Measurements from ENCODE around the gene MTA2.
A peak's percentile ranks its signal among the peaks of the same experiment; 100 is the strongest.

MTA2 gene

DNA sequence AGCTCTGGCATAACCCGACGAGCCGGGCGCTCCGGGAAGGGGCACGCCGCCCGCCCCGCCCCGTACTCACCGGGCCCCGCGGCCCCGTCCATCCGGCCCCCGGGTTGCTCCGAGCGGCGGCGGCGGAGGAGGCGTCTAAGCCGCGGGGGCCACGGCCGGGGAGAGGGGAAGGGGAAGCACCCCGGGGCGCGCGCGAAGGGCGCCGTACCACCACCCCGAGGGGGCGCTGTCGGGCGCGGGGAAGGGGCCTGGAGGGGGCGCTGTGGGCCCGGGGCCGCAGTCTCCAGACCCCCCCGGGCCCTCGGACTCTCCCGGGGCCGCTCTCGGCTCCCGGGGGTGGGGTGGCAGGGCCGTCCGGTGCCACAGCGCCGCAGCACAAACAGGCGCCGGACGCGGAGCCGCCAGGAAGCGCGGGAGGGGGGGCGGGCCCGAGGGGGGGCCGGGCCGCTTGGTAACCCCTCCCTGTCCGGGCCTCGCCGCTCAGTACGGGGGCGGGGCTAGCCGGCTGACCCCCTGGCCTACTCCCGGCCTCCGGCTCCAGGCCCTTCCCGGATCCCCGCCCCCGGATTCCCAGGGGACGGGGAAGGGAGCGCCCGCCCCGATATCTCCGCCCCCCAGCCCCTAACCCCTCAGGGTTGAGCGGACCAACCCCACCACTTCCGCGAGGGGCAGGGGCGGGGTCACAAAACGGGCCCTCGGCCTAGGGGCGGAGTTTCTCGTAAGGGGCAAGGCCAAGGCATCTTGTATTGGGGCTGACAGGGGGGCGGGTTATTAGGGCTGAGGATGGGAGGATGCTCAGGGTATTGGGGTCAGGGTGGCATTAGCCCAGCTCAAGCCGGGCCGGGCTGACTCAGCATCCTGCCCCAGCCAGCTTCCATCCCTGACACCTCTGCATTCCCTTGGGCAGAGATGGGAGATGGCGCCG lies 11.0 kb upstream of the MTA2 start, which contains the start of the genes EML3 and ROM1:
Gene EML3 (minus strand): TSS at position 410 of the 925 bp plus-strand sequence. CDS start 318 bp downstream, at position 92.
Gene ROM1 (plus strand): TSS at position 892 of the 925 bp plus-strand sequence. CDS start 25 bp downstream, at position 917.
- DNase-seq (ENCODE audit: low spot score) = peak; percentile 81

DNA sequence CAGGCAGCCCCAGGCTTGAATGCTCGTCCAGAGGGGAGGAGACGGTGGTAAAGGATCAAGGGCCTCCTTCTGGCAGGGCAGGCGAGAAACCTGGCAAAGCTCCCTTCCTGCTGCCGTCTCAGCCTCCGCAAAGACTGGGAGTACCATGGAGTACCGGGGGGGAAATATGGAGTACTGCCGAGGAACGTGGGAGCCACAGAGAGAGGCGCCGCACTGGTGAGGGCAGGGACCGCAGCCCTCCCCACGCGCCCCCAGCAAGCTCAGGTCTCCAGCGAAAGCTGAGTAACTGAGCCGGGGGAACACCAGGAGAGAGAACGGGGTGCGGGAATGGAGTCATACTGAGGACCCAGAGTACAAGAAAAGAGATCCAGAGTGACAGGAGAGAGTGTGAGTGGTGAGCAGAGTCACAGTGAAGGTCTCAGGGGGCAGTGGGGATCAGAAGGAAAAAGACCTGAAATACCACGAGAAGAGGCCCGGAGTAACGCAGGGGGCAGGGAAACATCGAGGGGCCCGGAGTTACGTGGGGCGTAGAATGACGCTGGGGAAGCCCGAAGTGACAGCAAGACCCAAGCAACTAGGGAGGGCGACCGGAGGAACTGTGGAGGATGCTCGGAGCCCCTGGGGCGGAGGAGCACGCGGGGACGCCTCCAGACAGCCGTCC lies 10.2 kb upstream of the MTA2 start:
- peak; percentile 48 for DNase-seq (ENCODE audit: low spot score)

DNA sequence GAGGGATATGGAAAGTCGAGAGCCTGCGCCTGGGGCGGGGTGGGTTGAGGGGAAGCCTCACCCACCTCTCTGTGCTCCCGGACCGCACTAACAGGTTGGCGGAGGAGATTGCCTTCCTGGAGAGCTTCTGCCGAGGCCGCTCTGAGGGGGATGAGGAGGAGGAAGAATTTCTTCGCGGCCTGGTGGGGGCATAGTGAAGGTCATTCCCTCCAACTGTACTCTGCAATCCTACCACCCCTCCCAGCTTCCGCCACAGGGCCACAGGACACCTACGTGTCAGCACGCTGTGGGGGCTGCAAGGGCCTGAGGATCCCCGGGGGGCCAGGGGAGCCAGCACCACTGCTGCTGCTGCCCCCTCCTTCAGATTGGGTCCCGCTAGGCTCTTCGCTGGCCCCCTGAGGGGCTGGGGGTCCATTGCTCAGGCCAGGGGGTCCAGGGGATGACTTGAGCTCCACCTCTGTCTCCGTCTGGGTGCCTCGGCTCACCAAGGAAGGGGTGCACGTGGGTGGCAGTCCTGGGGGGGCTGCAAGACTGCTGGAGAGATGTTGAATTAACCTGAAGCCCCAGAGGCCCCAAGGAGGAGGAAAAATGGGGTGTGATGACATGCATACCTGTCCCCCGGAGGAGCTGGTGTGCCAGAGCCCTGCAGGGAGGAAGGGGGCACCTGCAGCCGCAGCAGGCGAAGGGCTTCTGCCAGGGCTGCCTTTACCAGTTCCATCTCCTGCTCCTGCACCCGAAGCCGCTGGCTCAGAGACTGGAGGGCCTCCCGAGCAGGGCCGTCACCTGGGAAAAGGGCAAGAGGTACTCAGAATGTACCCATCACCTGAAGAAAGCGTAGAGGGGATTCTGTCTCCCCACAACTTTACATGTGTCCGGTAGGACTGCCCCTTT lies 9.4 kb upstream of the MTA2 start:
- no peak for DNase-seq (ENCODE audit: low spot score)

DNA sequence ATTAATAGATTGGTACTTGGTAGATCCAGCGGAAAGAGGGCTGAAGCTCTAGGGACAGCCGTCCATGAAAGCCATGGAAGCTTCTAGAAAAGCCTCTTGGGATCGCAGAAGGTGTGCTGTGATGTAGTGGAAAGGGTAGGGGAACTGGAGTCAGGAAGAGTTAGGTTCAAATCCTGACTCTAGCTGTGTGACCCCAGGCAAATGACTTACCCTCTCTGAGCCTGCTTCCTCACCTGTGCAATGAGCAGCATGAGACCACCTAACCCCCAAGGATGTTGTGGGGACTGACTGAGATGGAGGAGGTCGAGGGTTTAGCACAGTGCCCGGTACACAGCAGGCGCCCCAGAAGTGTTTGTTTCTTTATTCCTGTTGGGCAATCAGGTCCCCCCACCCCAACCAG lies 8.7 kb upstream of the MTA2 start:
- DNase-seq (ENCODE audit: low spot score) = no peak

DNA sequence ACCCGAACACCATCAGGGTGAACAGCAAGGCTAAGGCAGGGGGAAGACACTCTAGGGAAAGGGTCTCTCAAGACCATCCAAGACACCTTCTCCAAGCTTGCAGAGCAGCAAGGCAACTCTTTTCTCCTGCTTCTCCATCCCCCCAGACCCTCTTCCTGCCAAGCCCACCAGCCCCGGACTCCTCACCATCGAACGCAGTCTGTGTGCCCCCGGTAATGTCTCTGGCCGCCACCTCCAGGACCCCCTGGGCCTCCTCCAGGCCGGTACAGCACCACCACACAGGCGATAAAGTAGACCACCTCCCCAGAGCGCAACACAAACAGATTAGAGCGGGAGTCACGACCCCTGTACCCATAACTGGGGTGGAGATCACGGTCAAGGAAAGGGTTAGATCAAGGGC lies 7.1 kb upstream of the MTA2 start:
- DNase-seq (ENCODE audit: low spot score) = no peak

DNA sequence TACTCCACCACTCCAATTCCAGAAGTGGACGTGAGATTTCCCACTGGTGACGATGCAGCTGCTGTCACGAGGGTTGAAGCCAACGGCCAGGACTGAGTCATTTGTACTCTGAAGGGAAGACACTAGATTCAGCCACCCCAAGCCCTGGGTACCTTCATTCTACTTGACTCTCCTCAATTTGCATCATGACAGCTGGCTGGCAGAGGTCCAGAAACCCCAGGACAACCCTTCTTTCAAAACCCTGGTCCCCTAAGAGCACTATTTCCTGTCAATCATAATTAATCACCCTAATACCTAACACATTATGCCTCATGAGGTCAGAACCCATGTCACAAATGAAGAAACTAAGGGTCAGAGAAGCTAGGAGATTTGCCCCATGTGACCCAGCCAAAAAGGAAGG lies 6.0 kb upstream of the MTA2 start:
- no peak for DNase-seq (ENCODE audit: low spot score)

DNA sequence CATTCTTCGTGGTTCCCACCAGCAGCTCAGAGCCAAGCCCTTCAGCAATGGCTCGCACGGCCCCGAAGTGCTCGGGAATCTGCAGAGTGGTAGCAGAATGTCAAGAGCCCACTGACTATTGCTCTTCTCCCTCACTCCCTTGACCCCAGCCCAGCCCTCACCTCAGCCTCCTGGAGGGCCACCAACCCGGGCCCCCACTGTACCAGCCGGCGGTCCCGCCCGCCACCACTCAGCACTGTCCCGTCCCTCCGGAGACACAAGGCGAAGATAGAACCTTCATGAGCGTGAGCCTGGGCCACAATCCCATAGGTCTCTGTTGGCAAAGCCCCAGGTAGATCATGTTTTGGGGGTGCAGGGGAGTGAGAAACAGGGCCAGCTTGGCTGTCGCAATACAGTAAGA lies 4.2 kb upstream of the MTA2 start:
- no peak for DNase-seq (ENCODE audit: low spot score)

DNA sequence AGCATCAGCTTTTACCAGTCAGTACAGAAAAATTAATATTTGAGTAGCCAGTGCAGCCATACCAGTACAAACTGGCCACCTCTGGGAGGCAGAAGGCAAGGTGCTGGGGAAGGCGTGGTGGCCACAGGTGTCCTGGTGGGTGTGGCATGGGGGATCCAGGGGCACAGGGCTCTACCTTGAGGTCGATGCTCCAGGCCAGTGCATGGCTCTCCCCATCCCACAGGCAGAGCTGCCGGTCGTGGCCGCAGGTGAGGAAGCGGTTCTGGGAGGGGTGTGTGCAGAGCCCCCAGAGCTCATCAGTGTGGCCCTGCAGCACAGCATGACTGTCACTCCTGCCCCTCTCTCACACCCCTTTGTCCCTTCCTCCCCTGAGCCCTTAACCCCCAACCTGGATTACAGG lies 3.8 kb upstream of the MTA2 start:
- no peak for DNase-seq (ENCODE audit: low spot score)

DNA sequence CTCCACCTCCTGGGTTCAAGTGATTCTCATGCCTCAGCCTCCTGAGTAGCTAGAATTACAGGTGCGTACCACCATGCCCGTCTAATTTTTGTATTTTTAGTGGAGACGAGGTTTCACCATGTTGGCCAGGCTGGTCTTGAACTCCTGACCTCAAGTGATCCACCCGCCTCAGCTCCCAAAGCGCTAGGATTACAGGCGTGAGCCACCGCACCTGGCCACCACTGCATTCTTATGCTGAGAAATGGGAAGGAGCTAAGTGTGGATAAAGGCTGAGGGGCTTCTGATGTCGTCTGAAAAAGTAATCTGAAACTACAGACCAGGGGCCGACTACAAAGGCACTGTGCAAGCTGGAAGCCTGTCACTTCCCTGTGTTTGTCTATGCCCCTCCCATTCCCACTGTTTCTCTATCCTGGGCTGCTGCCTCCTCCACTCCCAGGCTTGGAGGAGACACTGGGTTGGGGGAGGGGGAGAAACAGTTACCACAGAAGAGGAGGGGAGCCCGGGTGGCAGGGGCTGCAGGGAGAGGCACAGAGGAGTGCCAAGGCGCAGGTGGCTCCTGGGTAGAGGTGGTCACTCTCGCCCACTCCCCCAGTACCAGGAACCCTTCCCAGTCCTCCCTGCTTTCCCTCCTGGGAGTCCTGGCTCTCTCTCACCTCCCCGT lies 2.9 kb upstream of the MTA2 start:
- DNase-seq (ENCODE audit: low spot score) = no peak

DNA sequence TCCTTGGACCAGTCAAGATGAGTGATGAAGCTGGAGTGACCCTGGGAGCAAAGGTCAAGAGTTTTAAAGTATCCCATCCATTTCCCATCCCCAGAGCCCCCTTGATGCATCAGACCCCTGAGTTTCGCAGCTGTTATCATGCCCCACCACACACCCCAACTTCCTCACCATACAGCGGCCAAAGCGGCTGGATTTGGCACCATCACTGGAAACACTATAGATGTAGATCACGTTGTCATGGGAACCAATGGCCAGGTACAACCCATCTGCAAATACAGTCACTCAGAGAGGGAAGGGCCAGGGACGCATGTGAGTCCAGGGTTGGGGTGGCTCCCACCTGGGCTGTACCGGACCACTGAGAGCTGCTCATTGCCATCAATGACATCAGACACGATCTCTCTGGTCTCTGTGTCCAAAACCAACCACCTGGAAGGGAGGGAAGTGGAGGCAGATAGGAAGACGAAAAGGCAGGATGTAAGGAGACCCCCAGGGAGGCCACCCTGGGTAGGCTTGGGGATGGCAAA lies 2.2 kb upstream of the MTA2 start:
- DNase-seq (ENCODE audit: low spot score) = no peak

DNA sequence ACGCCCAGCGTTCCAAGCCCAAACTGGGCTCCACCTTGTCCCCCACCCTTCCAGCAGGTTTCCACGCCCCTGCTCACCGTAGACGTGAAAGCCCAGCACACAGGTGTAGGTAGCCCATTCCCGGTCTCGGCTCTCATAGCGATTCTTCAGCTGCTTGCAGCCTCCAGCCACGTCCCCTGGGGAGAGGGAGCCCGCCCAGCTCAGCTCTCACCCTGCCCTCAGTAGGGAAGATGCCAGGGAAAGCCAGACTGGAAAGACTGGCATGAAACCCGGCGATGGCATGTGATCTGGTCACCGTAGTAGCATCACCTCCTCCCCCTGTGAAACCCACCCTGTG lies 1.4 kb upstream of the MTA2 start:
- DNase-seq (ENCODE audit: low spot score) = no peak

DNA sequence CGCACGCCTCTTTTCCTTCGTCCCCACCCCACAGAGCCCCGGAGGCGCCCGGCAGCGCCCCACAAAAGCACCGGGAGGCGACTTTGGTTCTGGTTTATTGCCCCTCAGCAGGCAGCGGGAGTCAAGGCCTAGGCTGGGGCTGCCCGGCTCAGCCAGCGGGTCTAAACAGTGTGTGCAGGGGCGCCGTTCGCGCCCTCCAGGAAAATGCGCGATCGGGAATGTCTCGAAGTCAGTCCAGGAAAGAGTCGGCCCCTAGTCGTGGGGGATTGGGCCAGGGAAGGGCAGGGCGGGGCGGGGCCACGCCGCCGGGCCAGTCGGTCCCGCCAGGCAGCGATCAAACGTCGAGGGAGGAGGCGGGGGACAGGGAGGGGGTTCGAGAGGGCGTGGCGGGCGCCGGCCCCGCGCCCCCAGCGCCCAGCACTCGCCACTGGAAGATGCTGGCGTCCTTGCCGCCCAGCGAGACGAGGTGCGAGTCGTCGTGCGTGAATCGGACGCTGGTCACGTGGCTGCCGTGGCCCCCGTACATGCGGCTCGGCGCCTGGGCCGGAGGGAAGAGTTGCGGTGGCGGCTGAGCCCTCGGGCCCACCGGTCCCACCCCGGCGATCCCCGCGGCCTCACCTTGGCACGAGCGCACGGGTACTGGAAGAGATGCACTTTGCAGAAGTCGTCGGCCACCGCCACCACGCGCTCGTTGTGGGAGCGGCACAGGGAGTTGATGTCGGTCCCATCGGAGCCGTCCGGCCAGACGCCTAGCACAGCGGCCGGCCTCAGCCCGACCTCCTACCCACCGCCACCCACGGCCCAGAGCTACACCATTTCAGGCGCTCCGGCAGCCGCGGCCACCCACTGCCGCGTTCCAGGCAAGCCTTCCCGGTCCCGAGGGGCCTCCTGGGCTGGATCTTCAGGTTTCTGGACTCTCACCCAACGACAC lies 741 bp upstream of the MTA2 start:
- no peak for DNase-seq (ENCODE audit: low spot score)

DNA sequence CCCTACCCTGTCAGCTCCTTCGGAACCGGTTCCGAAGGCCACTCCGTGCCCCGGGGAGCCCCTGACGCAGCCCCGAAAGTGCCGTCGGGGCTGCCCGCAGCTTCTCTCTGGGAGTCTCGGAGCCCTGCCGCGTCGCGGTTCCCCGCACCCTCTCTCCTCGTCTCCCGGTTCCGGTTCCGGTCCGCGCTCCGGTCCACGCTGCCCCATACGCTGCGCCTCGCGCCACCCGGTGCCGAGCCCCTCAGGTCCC lies 618 bp downstream of the MTA2 start:
- no peak for DNase-seq (ENCODE audit: low spot score)

DNA sequence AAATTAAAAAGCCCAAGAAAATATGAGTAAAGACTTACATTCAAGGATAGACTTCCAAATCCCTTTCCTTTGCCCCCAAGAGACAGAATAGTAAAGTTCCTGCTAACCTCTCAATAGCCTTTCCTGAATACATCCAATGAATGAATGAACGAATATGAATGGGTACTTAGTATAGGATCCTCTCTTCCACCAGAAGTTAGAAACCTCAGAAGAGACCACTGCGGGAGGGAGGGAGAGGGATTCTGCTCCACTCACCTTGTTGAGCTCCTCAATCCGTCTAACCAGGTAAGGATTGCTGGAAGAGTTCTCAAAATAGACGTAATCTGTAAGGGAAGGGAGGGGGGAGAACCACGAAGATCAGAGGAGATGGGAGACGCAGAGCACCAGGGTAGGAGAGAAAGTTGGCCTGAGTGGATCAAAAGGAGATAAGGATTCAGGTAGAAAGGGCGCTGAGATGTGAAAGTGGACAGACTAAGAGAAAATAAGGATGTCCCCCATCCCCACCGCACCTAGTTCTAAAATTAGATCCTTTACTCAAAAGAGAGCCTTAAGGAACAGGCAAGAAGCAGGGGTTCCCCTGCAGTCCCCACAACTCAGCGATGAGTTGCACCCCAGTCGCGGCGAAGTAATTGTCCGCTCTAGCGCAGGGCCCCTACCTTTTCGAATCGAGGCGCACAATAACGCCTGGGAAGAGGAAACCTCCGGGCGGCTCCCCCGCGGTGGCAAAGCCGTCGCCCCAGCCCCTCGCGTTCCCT lies 1.1 kb downstream of the MTA2 start:
- no peak for DNase-seq (ENCODE audit: low spot score)

DNA sequence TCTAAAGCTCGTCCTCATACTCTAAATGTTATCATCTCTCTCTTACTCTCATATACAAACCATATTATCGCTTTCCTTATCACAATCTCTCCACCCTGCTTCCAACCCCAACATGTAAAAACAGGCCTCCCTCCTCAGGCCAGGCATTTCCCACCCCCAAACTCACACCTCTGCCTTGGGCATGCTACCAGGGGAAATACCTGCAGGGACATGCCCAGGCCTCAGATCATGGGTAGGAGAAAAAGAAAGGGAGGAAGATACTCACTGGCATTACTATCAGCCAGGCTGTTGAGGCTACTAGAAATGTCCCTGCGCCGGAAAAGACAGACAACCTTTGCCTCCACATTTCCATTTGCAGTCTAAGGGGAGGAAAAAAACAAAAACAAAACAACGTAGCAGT lies 1.8 kb downstream of the MTA2 start:
- DNase-seq (ENCODE audit: low spot score) = no peak

DNA sequence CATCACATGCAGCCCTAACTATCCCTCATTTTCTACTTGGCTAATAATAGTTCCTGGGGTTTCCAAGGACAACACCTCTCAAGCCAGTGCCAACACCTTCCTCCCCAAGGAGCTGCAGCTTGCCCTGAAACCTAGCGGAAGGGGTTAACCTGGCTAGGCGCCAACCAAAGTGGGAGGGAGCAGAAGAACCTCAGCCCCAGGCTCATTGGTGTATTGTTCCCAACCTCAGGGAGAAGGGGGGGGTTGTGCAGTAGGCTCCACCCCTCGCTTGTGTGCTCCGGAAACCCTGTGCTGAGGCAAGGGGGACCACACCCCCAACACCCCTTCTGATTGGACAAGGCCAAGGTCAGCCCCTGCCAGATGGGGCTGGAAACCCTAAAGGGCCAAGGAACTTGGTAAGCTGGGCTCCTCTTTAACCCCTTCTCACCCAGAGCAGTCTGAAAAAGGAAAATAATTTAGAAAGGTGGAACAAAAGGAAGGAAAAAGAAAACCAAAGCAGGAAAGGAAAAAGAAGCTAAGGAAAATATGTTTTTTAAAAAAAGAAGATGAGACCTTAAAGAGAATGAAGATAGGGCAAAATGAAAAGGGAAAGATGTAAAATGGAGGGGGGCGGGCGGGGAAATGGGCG lies 2.5 kb downstream of the MTA2 start:
- DNase-seq (ENCODE audit: low spot score) = peak; percentile 99

DNA sequence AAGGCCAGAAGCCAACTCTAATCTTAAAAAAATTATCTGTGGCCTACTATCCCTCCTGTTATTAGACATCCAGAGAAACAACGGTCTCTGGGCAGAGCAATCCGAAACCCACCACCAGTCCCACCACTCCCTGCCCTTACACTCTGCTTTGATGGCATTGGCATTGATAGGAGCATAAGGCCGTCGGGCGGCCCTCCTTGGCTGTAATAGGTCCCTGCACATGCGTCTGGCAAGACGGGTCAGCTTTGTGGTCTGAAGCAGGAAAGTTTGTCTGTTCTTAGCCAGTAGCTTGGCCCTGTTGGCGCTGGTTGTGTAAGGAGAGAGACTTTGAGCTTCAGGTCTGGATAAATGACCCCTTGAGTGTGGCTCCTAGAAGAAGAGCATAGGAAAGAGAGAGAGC lies 6.5 kb downstream of the MTA2 start:
- DNase-seq (ENCODE audit: low spot score) = no peak

DNA sequence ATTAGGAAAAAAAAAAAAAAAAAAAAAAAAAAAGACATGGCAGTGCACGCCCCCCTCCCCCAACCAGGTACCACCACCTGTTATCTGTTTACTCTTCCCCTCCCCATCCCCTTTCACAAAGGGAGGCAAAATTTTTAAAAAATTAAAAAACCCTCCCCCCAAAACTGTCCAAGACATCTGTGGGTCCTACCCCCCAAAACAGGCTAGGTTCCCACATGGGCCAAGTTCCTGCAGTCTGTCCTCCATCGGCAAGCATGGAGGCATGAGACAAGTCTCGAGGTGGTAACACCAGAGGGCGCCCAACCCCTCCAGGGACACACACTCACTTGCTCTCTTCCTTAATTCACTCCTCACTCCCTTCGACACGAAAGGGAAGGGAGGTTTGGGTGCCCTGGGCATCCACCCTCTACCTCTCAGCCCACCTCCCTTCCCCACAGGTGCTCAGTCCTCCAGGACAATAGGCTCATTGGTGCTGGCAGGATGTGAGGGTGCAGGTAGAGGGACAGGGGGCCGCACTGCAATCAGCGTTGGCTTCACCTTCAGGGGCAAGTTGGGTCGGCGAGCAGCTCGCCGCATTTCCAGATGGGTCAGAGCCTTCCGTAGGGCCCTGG lies 8.1 kb downstream of the MTA2 start:
- no peak for DNase-seq (ENCODE audit: low spot score)

DNA sequence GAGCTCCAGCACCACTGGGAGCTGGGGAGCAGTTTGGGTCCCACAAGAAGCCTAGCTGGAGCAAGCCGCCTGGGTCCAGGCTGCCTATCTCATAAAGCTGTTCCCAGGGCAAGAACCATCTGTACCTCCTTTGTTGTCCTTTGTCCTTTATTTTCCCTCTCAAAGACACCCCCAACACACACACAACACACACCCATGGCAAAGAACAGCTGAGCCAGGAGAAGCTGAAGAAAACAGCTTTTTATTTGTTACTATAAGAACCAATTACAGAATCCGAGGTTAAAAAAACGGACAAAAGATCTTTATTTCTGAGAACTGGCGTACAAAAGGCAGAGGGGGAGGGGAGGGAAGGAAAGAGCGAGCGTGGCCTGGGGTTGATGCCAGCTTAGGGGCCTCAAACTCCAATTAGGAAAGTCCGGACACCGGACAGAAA lies 8.7 kb downstream of the MTA2 start:
- no peak for DNase-seq (ENCODE audit: low spot score)

Data from COLO829 (cell line).